HepG2 (cell line): ENCODE results near the gene IQCN. TPM values are rescaled to one million over a fixed set of nuclear protein-coding genes. Genes with fewer than 3 reads are reported as not detected.

ENCODE experiments used
- AKAP8 ChIP-seq: sonication (generic); formaldehyde crosslinking; IDR thresholded peaks from 2 replicates; pipeline ENCODE4 v1.5.1; 2020; ENCODE audit warnings: mild to moderate bottlenecking, missing genetic modification reagents
- FOXJ3 ChIP-seq: sonication (generic); formaldehyde crosslinking; IDR thresholded peaks from 2 replicates; pipeline ENCODE4 v1.4.0; 2020; ENCODE audit warnings: missing genetic modification reagents, mild to moderate bottlenecking, borderline replicate concordance
- KAT8 ChIP-seq: IDR thresholded peaks from 2 replicates; pipeline ENCODE4 v1.6.1; 2016; ENCODE audit warnings: missing genetic modification reagents, missing compliant biosample characterization
- MXD4 ChIP-seq: IDR thresholded peaks from 2 replicates; pipeline ENCODE4 v1.6.1; 2016; ENCODE audit warnings: mild to moderate bottlenecking, missing biosample characterization, missing genetic modification reagents
- NFRKB ChIP-seq: fragments of 450-650 bp; IDR thresholded peaks from 2 replicates; pipeline ENCODE4 v1.6.1; 2017
- NFYB ChIP-seq: sonication (generic); formaldehyde crosslinking; IDR thresholded peaks from 2 replicates; pipeline ENCODE4 v1.4.0; 2020; ENCODE audit warnings: missing genetic modification reagents
- REPIN1 ChIP-seq: sonication (generic); formaldehyde crosslinking; IDR thresholded peaks from 2 replicates; pipeline ENCODE4 v1.8.0; 2022; ENCODE audit warnings: missing genetic modification reagents, low read depth, mild to moderate bottlenecking, borderline replicate concordance
- SETDB1 ChIP-seq: sonication (generic); formaldehyde crosslinking; IDR thresholded peaks from 2 replicates; pipeline ENCODE4 v1.5.1; 2020; ENCODE audit warnings: missing genetic modification reagents, mild to moderate bottlenecking, borderline replicate concordance
- THAP11 ChIP-seq: IDR thresholded peaks from 2 replicates; pipeline ENCODE4 v1.6.1; 2016; ENCODE audit warnings: missing biosample characterization, missing genetic modification reagents
- XRCC5 ChIP-seq: fragments of 200-400 bp; formaldehyde crosslinking; optimal IDR thresholded peaks from 2 replicates; pipeline ENCODE3; 2017; ENCODE audit warnings: mild to moderate bottlenecking, low read length
- ZBTB39 ChIP-seq: sonication (generic); formaldehyde crosslinking; IDR thresholded peaks from 2 replicates; pipeline ENCODE4 v1.5.0; 2020; ENCODE audit warnings: missing genetic modification reagents
- ZBTB7B ChIP-seq: sonication (generic); formaldehyde crosslinking; IDR thresholded peaks from 2 replicates; pipeline ENCODE4 v1.4.0; 2020; ENCODE audit warnings: missing genetic modification reagents
- ZBTB8A ChIP-seq: sonication (generic); formaldehyde crosslinking; IDR thresholded peaks from 2 replicates; pipeline ENCODE4 v1.4.0; 2020; ENCODE audit warnings: mild to moderate bottlenecking, low read depth, missing genetic modification reagents, borderline replicate concordance
- ZFP36L1 ChIP-seq: sonication (generic); formaldehyde crosslinking; IDR thresholded peaks from 2 replicates; pipeline ENCODE4 v1.8.0; 2022; ENCODE audit warnings: mild to moderate bottlenecking, missing genetic modification reagents, moderate library complexity
- ZFP90 ChIP-seq: sonication (generic); formaldehyde crosslinking; IDR thresholded peaks from 2 replicates; pipeline ENCODE4 v1.8.0; 2022; ENCODE audit warnings: missing genetic modification reagents, mild to moderate bottlenecking, inconsistent platforms, borderline replicate concordance
- ZHX1 ChIP-seq: sonication (generic); formaldehyde crosslinking; IDR thresholded peaks from 2 replicates; pipeline ENCODE4 v1.8.1; 2022; ENCODE audit warnings: low read depth, mild to moderate bottlenecking, missing genetic modification reagents
- ZNF138 ChIP-seq: sonication (generic); formaldehyde crosslinking; IDR thresholded peaks from 2 replicates; pipeline ENCODE4 v1.5.0; 2020; ENCODE audit warnings: mild to moderate bottlenecking, low read depth, missing genetic modification reagents
- ZNF263 ChIP-seq: sonication (generic); formaldehyde crosslinking; IDR thresholded peaks from 2 replicates; pipeline ENCODE4 v1.4.0; 2020; ENCODE audit warnings: missing genetic modification reagents
- ZNF264 ChIP-seq: sonication (generic); formaldehyde crosslinking; IDR thresholded peaks from 2 replicates; pipeline ENCODE4 v1.4.0; 2020; ENCODE audit warnings: missing genetic modification reagents
- ZNF614 ChIP-seq: IDR thresholded peaks from 2 replicates; pipeline ENCODE4 v1.6.1; 2018; ENCODE audit warnings: missing biosample characterization, missing genetic modification reagents, inconsistent platforms, borderline replicate concordance
- ZNF737 ChIP-seq: sonication (generic); formaldehyde crosslinking; IDR thresholded peaks from 2 replicates; pipeline ENCODE4 v1.5.0; 2020; ENCODE audit warnings: missing genetic modification reagents, mild to moderate bottlenecking, borderline replicate concordance
- polyA plus RNA-seq, 8 experiments: library from polyadenylated mRNA; depleted of rRNA in 3 of 8; stranded (reverse) in 7 of 8; unstranded in 1 of 8; fragments of >200 nt; fragmentation: Illumina TruSeq in 4 of 8; extraction: Trizol in 4 of 8; gene quantifications; 2 replicates each; pipeline versions ENCODE4 v1.2.1 to v1.2.3, GENCODE V29; 2011 to 2016; ENCODE audit warnings: low read depth in 4 of 8, missing spikeins in 1 of 8, mixed read lengths in 1 of 8; ENCODE audit not compliant: insufficient read depth in 1 of 8
- total RNA-seq, 5 experiments: library from RNA; depleted of rRNA; stranded (reverse); fragments of >200 nt; fragmentation: Illumina TruSeq; extraction: Trizol; gene quantifications; 2 replicates each; pipeline ENCODE4 v1.2.3, GENCODE V29; 2016; ENCODE audit warnings: low read depth in 1 of 5

Gene IQCN
- total and polyA plus RNA-seq, 2 of the 13 experiments (the other 11 are each of a cell fraction or from before 2014, with no cell fraction given): 0.04 to 0.18 TPM

GRCh38 chr19:18322759-18323460 is 48.7 kb upstream of the IQCN start, which contains the start of gene LSM4 (continued):
- TF ChIP-seq ZFP36L1 (0 out of 2 replicates have a peak, but pooled peaks have one; percentile 51), ZBTB8A (CRISPR knock-in tag) (no peak), ZNF264 (CRISPR knock-in tag) (no peak), ZHX1 (CRISPR knock-in tag) (peak; percentile 64; the same call in 1 of the 2 replicates), ZBTB7B (CRISPR knock-in tag) (no peak), ZNF737 (CRISPR knock-in tag) (no peak), REPIN1 (CRISPR knock-in tag) (no peak), ZFP90 (CRISPR knock-in tag) (peak; percentile 68; the same call in 1 of the 2 replicates), SETDB1 (no peak), ZNF614 (CRISPR knock-in tag) (peak; percentile 33; the same call in 1 of the 2 replicates), ZNF263 (CRISPR knock-in tag) (0 out of 2 replicates have a peak, but pooled peaks have one; percentile 1), KAT8 (CRISPR knock-in tag) (peak; percentile 43; the same call in 1 of the 2 replicates), AKAP8 (CRISPR knock-in tag) (no peak), ZBTB39 (CRISPR knock-in tag) (no peak), FOXJ3 (CRISPR knock-in tag) (no peak), XRCC5 (peak; percentile 68), NFRKB (no peak), ZNF138 (CRISPR knock-in tag) (no peak), MXD4 (CRISPR knock-in tag) (peak; percentile 72), THAP11 (CRISPR knock-in tag) (peak; percentile 90), NFYB (CRISPR knock-in tag) (peak; percentile 92)
